ENCODE results near the gene GRIA1. TPM values are rescaled to one million over a fixed set of nuclear protein-coding genes. Genes with fewer than 3 reads are reported as not detected.

GRIA1 gene
- total RNA-seq = not detected

GRCh38 chr5:153490118-153491037 lies at the start of gene GRIA1:
TSS of gene GRIA1 (plus strand) at chr5:153490670.
- DNase-seq = no peak
- ChIA-PET POLR2A (no interaction called here), CTCF (no interaction called here)
- no peaks in the 10 kb centered on the region for H3K9me3 Mint-ChIP-seq
- H3K27me3 Mint-ChIP-seq = peaks cover 28% of the 10 kb centered on the region
- H3K27ac Mint-ChIP-seq = no peak within 1 kb of the TSS
- H3K4me1 Mint-ChIP-seq = no peaks in the 10 kb centered on the region
- no peak within 1 kb of the TSS for H3K4me3 Mint-ChIP-seq
- H3K36me3 Mint-ChIP-seq (ENCODE audit: low read depth) = no peaks in the 10 kb centered on the region

GRCh38 chr5:153445875-153446579 lies 44.4 kb upstream of the GRIA1 start:
- H3K9me3 Mint-ChIP-seq = no peaks in the 10 kb centered on the region
- no peak overlapping the region for H3K27ac Mint-ChIP-seq
- ChIA-PET POLR2A (no interaction called here), CTCF (no interaction called here)
- DNase-seq = no peak
- no peak overlapping the region for H3K4me3 Mint-ChIP-seq
- H3K4me1 Mint-ChIP-seq = no peaks in the 10 kb centered on the region
- H3K27me3 Mint-ChIP-seq = no peaks in the 10 kb centered on the region
- H3K36me3 Mint-ChIP-seq (ENCODE audit: low read depth) = no peaks in the 10 kb centered on the region

- no peaks in the 10 kb centered on the region for H3K27me3 Mint-ChIP-seq
- DNase-seq = no peak
- CTCF ChIA-PET = interaction anchor here (0.6 kb wide), 1 partner anchor 26 kb away, joined by 3 read pairs; no protein-coding TSS in a partner anchor
Measured at GRCh38 chr5:153447534-153447933, 42.9 kb upstream of the GRIA1 start.

GRCh38 chr5:153456354-153456753 lies 34.1 kb upstream of the GRIA1 start:
- Mint-ChIP-seq H3K9me3 (no peaks in the 10 kb centered on the region), H3K36me3 (ENCODE audit: low read depth) (no peaks in the 10 kb centered on the region), H3K4me3 (no peak overlapping the region), H3K27ac (no peak overlapping the region), H3K27me3 (no peaks in the 10 kb centered on the region), H3K4me1 (no peaks in the 10 kb centered on the region)
- no peak for DNase-seq
- POLR2A ChIA-PET = no interaction called here
- CTCF ChIA-PET = no interaction called here

More at GRCh38 chr5:153447534-153447933, 42.9 kb upstream of the GRIA1 start:
- Mint-ChIP-seq H3K4me1 (no peaks in the 10 kb centered on the region), H3K4me3 (no peak overlapping the region), H3K9me3 (no peaks in the 10 kb centered on the region), H3K36me3 (ENCODE audit: low read depth) (no peaks in the 10 kb centered on the region), H3K27ac (no peak overlapping the region)
- POLR2A ChIA-PET = no interaction called here

GRCh38 chr5:153456993-153457392 lies 33.5 kb upstream of the GRIA1 start:
- Mint-ChIP-seq H3K27me3 (no peaks in the 10 kb centered on the region), H3K36me3 (ENCODE audit: low read depth) (no peaks in the 10 kb centered on the region), H3K4me1 (no peaks in the 10 kb centered on the region), H3K4me3 (no peak overlapping the region), H3K9me3 (no peaks in the 10 kb centered on the region), H3K27ac (no peak overlapping the region)
- DNase-seq = no peak
- ChIA-PET POLR2A (no interaction called here), CTCF (no interaction called here)

- H3K27ac Mint-ChIP-seq = no peak overlapping the region
- H3K27me3 Mint-ChIP-seq = no peaks in the 10 kb centered on the region
- POLR2A ChIA-PET = no interaction called here
- no peaks in the 10 kb centered on the region for H3K9me3 Mint-ChIP-seq
- H3K4me3 Mint-ChIP-seq = no peak overlapping the region
- no peak for DNase-seq
- no peaks in the 10 kb centered on the region for H3K36me3 Mint-ChIP-seq (ENCODE audit: low read depth)
- no peaks in the 10 kb centered on the region for H3K4me1 Mint-ChIP-seq
- CTCF ChIA-PET = no interaction called here
Measured at GRCh38 chr5:153458268-153458667, 32.2 kb upstream of the GRIA1 start.

GRCh38 chr5:153459051-153459743 lies 31.3 kb upstream of the GRIA1 start:
- no peaks in the 10 kb centered on the region for H3K27me3 Mint-ChIP-seq
- H3K4me3 Mint-ChIP-seq = no peak overlapping the region
- ChIA-PET CTCF (no interaction called here), POLR2A (no interaction called here)
- no peaks in the 10 kb centered on the region for H3K9me3 Mint-ChIP-seq
- H3K36me3 Mint-ChIP-seq (ENCODE audit: low read depth) = no peaks in the 10 kb centered on the region
- no peak for DNase-seq
- H3K4me1 Mint-ChIP-seq = no peaks in the 10 kb centered on the region
- H3K27ac Mint-ChIP-seq = peak overlapping the region; percentile 32

- Mint-ChIP-seq H3K4me3 (no peak overlapping the region), H3K4me1 (no peaks in the 10 kb centered on the region), H3K27ac (no peak overlapping the region), H3K27me3 (no peaks in the 10 kb centered on the region), H3K9me3 (no peaks in the 10 kb centered on the region), H3K36me3 (ENCODE audit: low read depth) (no peaks in the 10 kb centered on the region)
- CTCF ChIA-PET = no interaction called here
- DNase-seq = no peak
- POLR2A ChIA-PET = no interaction called here
Measured at GRCh38 chr5:153460421-153460820, 30.0 kb upstream of the GRIA1 start.

- H3K27ac Mint-ChIP-seq = no peak overlapping the region
- no peaks in the 10 kb centered on the region for H3K4me1 Mint-ChIP-seq
- POLR2A ChIA-PET = no interaction called here
- no peaks in the 10 kb centered on the region for H3K36me3 Mint-ChIP-seq (ENCODE audit: low read depth)
- H3K9me3 Mint-ChIP-seq = no peaks in the 10 kb centered on the region
- DNase-seq = no peak
- H3K4me3 Mint-ChIP-seq = no peak overlapping the region
- no peaks in the 10 kb centered on the region for H3K27me3 Mint-ChIP-seq
- CTCF ChIA-PET = no interaction called here
Measured at GRCh38 chr5:153461341-153461740, 29.1 kb upstream of the GRIA1 start.

GRCh38 chr5:153463806-153464205 lies 26.7 kb upstream of the GRIA1 start:
- no peaks in the 10 kb centered on the region for H3K36me3 Mint-ChIP-seq (ENCODE audit: low read depth)
- H3K4me3 Mint-ChIP-seq = no peak overlapping the region
- no peaks in the 10 kb centered on the region for H3K4me1 Mint-ChIP-seq
- no peak overlapping the region for H3K27ac Mint-ChIP-seq
- no peaks in the 10 kb centered on the region for H3K27me3 Mint-ChIP-seq
- ChIA-PET CTCF (no interaction called here), POLR2A (no interaction called here)
- H3K9me3 Mint-ChIP-seq = no peaks in the 10 kb centered on the region
- no peak for DNase-seq

GRCh38 chr5:153467546-153467945 lies 22.9 kb upstream of the GRIA1 start:
- ChIA-PET POLR2A (no interaction called here), CTCF (no interaction called here)
- no peaks in the 10 kb centered on the region for H3K9me3 Mint-ChIP-seq
- no peak overlapping the region for H3K27ac Mint-ChIP-seq
- no peaks in the 10 kb centered on the region for H3K4me1 Mint-ChIP-seq
- H3K36me3 Mint-ChIP-seq (ENCODE audit: low read depth) = no peaks in the 10 kb centered on the region
- no peaks in the 10 kb centered on the region for H3K27me3 Mint-ChIP-seq
- H3K4me3 Mint-ChIP-seq = no peak overlapping the region
- DNase-seq = no peak

- ChIA-PET CTCF (no interaction called here), POLR2A (no interaction called here)
- DNase-seq = no peak
- Mint-ChIP-seq H3K9me3 (no peaks in the 10 kb centered on the region), H3K4me1 (no peaks in the 10 kb centered on the region), H3K27ac (no peak overlapping the region), H3K27me3 (no peaks in the 10 kb centered on the region), H3K4me3 (no peak overlapping the region), H3K36me3 (ENCODE audit: low read depth) (no peaks in the 10 kb centered on the region)
Measured at GRCh38 chr5:153469423-153469822, 21.0 kb upstream of the GRIA1 start.

GRCh38 chr5:153470736-153471135 lies 19.7 kb upstream of the GRIA1 start:
- H3K27ac Mint-ChIP-seq = no peak overlapping the region
- ChIA-PET POLR2A (no interaction called here), CTCF (no interaction called here)
- H3K27me3 Mint-ChIP-seq = no peaks in the 10 kb centered on the region
- H3K36me3 Mint-ChIP-seq (ENCODE audit: low read depth) = no peaks in the 10 kb centered on the region
- H3K9me3 Mint-ChIP-seq = no peaks in the 10 kb centered on the region
- DNase-seq = no peak
- H3K4me1 Mint-ChIP-seq = no peaks in the 10 kb centered on the region
- no peak overlapping the region for H3K4me3 Mint-ChIP-seq

Measured in activated CD4-positive, alpha-beta T cell treated with anti-CD3 and anti-CD28 coated beads, Interleukin-2, amount 10 ng/mL, durations not matched to agents 7 days and 5 days (primary cell).